DMS53 (cell line): ENCODE data around the gene BMP5.
A peak's percentile ranks its signal among the peaks of the same experiment; 100 is the strongest.
"Not testable (repeated sequence)": the region's sequence is repeated elsewhere in the genome, so short reads cannot be mapped to it uniquely, and the experiment has no call there.

Experiments used
- DNase-seq: peaks from one replicate; lab custom pipeline; 2025; lab: John Stamatoyannopoulos, UW

BMP5 gene

GRCh38 chr6:55875400-55875799 is at the start of gene BMP5:
TSS of gene BMP5 (minus strand) at chr6:55875590. CDS start at chr6:55874865, 725 bp downstream.
- peak; percentile 30 for DNase-seq

DNA sequence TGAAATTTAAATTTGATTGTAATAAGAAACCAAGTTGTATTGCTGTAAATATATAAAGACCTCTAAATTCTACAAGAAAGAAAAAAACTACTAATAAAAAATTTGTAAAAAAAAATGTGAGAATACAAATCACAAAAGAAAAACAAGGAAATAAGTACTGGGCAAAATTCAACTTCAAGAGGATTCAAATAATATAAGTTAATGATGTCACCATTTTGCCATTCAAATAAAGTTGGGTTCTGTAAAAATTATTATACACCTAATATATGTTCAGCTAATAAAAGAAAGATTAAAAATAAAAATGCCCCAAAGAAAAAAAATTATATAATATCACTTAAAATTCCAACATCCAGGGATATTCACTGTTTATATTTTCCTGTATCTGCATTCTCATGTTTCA is 47.0 kb upstream of the BMP5 start:
- no peak for DNase-seq

- no peak for DNase-seq
Observed at GRCh38 chr6:55919716-55920308, 44.4 kb upstream of the BMP5 start.

DNA sequence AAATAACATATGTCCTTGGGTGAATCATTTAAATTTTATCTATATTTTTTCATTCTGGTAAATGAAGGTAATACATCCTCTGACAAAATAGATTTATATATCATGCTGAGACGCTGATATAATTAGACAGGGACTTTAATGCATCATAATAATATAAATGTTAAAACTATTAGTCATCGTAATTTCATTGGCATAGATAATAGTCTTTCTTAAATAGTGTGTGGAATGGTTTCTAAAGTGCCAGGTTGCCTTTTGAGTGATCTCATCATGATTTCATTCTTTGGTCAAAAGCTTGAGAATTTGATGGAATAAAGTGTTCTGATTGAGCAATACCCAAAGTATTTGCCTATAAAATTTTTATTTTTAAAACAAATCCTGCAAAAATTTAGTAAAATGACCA is 43.2 kb upstream of the BMP5 start:
- DNase-seq, result no peak

DNA sequence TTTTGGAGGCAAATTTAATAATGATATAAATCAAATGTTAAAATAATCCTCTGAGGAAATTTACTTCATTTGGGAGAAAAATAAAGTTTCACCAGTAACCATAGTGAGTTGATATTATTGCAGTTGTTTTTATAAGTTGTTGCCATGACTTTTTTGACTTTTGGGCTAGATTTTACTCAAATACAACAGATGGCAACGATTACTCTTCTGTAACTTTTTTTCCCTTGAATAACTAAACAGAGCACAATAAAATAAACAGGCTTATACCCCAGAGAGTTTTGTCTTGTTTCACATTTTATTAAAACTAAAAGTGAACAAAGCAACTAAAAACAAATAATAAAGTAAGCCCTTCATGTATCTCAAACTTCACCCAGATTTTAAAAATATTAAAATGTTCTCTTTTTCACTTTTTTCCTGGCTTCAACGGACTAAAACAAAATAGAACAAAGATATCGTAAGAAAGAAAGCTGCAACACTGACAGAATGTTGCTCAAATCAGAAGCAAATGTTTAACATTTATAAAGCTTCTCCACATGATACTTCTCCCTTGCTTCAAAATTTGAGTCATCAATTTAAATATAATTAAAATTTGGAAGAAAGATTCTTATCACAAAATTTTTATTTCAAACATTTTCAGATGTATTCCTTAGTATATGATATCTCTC is 42.5 kb upstream of the BMP5 start:
- no peak for DNase-seq

DNA sequence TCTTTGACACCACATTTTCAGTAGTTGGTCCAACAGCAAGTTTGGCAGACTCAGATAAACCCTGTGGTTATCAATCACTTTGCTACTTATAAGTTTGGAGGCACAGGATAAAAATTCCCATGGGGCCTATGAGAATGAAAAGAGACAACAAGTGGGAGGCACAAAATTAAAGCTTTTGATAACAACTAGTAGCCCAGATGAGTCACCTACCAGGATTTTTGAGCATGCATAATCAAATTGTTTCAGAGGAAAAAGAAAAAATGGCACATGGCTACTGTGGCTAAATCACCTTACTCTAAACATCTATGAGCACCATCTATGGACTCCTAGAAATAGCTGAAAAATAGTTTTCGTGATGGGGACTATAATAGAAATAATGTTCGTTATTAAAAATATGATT is 40.8 kb upstream of the BMP5 start:
- no peak for DNase-seq

- peak; percentile 27 for DNase-seq
Observed at GRCh38 chr6:55913228-55914195, 38.1 kb upstream of the BMP5 start.

GRCh38 chr6:55910466-55910865 is 35.1 kb upstream of the BMP5 start:
- not testable (repeated sequence) for DNase-seq

DNA sequence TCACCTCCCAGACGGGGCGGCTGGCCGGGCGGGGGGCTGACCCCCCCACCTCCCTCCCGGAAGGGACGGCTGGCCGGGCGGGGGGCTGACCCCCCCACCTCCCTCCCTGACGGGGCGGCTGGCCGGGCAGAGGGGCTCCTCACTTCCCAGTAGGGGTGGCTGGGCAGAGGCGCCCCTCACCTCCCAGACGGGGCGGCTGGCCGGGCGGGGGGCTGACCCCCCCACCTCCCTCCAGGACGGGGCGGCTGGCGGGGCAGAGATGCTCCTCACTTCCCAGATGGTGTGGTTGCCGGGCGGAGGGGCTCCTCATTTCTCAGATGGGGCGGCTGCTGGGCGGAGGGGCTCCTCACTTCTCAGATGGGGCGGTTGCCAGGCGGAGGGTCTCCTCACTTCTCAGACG is 34.5 kb upstream of the BMP5 start:
- DNase-seq, result not testable (repeated sequence)

GRCh38 chr6:55902796-55903195 is 27.4 kb upstream of the BMP5 start:
- peak; percentile 19 for DNase-seq

- DNase-seq, result peak; percentile 5
Observed at GRCh38 chr6:55901765-55902270, 26.4 kb upstream of the BMP5 start.

DNA sequence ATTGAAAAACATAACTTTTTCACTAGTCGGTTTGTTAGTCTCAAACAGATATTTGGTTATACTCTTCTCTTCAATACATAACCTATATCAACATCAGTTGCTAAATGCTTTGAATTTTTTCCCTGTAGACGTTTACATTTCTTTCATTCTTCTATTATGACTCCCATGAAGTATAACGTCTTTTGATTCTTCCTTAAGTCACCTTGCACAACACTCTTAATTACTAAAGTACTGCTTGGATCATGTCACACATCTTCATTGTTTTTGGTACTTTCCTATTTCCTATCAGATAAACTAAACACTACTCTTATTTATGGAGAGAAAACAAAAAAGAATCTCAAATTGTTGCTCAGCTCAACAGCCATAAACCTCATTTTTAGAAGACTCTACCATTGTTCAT is 23.0 kb upstream of the BMP5 start:
- DNase-seq, result no peak

GRCh38 chr6:55897346-55897745 is 22.0 kb upstream of the BMP5 start:
- DNase-seq, result no peak

DNA sequence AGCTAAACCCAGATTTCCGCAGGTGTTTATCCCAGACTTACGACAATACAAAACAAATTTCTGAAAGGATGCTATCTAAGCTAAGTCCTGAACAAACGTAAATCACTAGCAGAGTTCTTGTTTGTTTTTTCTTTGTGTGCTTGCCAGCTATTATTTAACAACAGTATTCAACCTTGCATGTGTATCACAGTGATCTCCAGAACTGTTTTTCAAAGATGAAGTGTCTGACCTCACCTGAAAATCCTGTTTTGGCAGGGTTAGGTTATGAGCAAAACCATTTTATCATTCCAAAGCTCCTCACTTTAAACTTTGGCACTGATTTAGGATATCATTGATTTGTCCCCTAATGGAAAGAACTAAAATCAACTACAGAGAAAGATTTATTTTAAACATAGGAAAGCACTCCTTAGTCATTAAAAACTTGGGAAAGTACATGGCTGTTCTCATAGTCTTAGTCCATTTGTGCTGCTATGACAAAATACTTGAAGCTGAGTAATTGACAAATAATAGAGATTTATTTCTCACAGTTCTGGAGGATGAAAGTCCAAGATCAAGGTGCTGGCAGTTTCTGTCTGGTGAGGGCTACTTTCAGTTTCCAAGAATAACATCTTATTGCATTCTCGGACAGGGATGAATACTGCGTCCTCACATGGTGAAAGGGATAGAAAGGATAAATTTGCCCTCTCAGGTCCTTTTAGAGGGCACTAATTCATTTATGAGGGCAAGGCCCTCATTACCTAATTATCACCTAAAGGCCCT is 20.8 kb upstream of the BMP5 start:
- peak; percentile 53 for DNase-seq

DNA sequence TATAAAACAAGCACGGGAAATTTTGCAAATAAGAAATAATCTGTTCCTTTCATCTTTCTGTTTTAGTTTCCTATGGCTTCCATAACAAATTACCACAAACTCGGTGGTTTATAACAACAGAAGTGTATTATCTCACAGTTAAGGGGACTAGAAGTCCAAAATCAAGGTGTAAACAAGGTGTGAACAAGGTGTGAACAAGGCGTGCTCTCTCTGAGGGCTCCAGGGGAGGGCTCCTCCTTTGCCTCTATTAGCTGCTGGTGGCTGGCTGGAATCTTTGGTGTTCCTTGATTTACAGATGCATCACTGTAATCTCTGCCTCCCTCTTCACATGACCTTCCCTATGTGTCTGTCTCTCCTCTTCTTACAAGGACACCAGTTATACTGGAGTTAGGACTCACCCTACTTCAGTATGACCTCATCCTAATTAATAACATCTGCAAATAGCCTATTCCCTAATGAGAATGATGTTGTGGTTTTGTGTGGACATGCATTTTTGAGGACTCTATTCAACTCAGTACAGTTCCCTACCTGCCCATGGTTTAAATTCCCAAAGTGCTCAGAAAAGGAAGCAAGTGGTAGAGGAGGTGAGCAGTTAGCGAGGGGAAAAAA is 17.5 kb upstream of the BMP5 start:
- DNase-seq, result no peak

- DNase-seq, result no peak
Observed at GRCh38 chr6:55888917-55889316, 13.5 kb upstream of the BMP5 start.

GRCh38 chr6:55886185-55886836 is 10.9 kb upstream of the BMP5 start:
- DNase-seq, result peak; percentile 55

DNA sequence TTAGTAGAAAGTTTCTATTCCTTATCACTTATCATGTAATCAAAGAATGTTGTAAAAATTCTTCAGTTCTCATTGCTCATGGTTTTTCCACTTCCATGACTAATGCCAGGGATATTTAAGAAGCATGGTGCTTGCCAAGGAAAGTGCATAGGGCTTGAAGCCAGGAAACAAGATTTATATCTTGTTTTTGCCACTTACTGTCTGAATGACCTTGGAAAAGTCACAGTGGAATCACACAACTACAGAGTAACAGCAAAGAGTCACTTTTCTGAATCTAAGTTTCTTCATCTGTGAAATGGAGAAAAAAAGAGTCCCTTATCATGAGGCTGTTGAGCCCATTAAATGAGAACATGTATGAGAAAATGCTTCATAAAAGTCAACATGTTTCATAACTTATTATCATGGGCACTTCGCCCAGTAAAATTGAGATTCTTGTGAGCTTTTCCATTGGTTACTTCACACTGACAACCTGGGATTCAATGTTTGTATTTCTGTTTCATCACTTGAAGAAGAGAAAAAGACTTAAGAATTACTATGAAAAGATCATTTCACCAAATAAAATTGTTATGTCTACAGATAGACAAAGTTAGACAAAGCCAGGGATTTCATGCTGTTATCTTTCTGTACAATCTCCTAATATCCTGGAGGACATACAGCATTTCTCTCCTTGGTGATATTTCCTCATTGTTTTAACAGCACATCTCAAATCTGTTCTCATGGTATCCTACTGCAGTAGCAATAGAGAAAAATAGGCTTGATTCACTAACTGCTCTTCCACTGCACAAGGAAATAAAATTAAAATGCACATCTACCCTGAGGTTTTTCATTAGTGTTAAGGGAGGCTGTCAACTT is 7.6 kb upstream of the BMP5 start:
- DNase-seq, result no peak

- DNase-seq, result no peak
Observed at GRCh38 chr6:55877283-55877682, 1.9 kb upstream of the BMP5 start.

- DNase-seq, result no peak
Observed at GRCh38 chr6:55874316-55874715, 1.1 kb downstream of the BMP5 start.
